SU-DHL-6 (cell line): Measurements from ENCODE around the gene CCT2.

Source experiments
- CTCF ChIP-seq: fragments of 200-600 bp; sonication (generic); IDR thresholded peaks from one replicate; pipeline ENCODE4 v1.5.1; 2017; ENCODE audit warnings: antibody characterized with exemption, mild to moderate bottlenecking, low read length, moderate library complexity; ENCODE audit not compliant: insufficient read depth, poor library complexity, severe bottlenecking
- EZH2phosphoT487 ChIP-seq: fragments of 200-600 bp; sonication (generic), shearing (Covaris generic); conservative IDR thresholded peaks from 2 replicates; pipeline ENCODE4 v1.6.1; 2018; ENCODE audit warnings: mild to moderate bottlenecking, antibody characterized with exemption, low read length, moderate library complexity, mixed read lengths

GRCh38 chr12:69621551-69621950, 36.3 kb downstream of the CCT2 start:
- TF ChIP-seq CTCF (no peak), EZH2phosphoT487 (no peak)
